GM18498 (cell line): ENCODE data around the gene HOXD9.

Experiments used
- ATAC-seq: cut with Tn5 transposase; IDR thresholded peaks from one replicate; pipeline ENCODE4 v1.9.1; 2021; ENCODE audit warnings: mild to moderate bottlenecking, moderate library complexity; ENCODE audit not compliant: unreplicated experiment

HOXD9 gene

GRCh38 chr2:176110415-176111308, 11.9 kb upstream of the HOXD9 start:
- ATAC-seq: no peak

- no peak for ATAC-seq
Measured at GRCh38 chr2:176111309-176111663, 11.2 kb upstream of the HOXD9 start.

GRCh38 chr2:176111846-176112374, 10.6 kb upstream of the HOXD9 start:
- no peak for ATAC-seq

GRCh38 chr2:176112375-176113302, 9.9 kb upstream of the HOXD9 start:
- no peak for ATAC-seq

GRCh38 chr2:176114120-176114929, 8.2 kb upstream of the HOXD9 start:
- no peak for ATAC-seq

GRCh38 chr2:176114930-176115625, 7.4 kb upstream of the HOXD9 start:
- ATAC-seq: no peak

- no peak for ATAC-seq
Measured at GRCh38 chr2:176115883-176116813, 6.4 kb upstream of the HOXD9 start, which contains the start of gene HOXD10. Gene HOXD10 (plus strand): TSS chr2:176116778. CDS start chr2:176116834, 56 bp downstream.

- ATAC-seq: no peak
Measured at GRCh38 chr2:176117162-176117822, 5.2 kb upstream of the HOXD9 start.

- ATAC-seq: no peak
Measured at GRCh38 chr2:176117823-176118371, 4.6 kb upstream of the HOXD9 start.

GRCh38 chr2:176118601-176119339, 3.7 kb upstream of the HOXD9 start:
- ATAC-seq: no peak

GRCh38 chr2:176120364-176121189, 1.9 kb upstream of the HOXD9 start:
- ATAC-seq: no peak

- ATAC-seq: no peak
Measured at GRCh38 chr2:176121190-176122051, 1.1 kb upstream of the HOXD9 start.

- no peak for ATAC-seq
Measured at GRCh38 chr2:176122052-176122682, 352 bp upstream of the HOXD9 start.

GRCh38 chr2:176123411-176124109, 1.0 kb downstream of the HOXD9 start:
- ATAC-seq: no peak
